Middle frontal gyrus (tissue), 1 donor: ENCODE measurements around the gene TOR2A.
"Not testable (repeated sequence)": the region's sequence is repeated elsewhere in the genome, so short reads cannot be mapped to it uniquely, and the experiment has no call there.

Experiments
- DNase-seq: peaks from one replicate; pipeline ENCODE4 v3.0.0-alpha.2; 2015; ENCODE audit warnings: low spot score; ENCODE audit errors: extremely low spot score

Gene TOR2A

DNA sequence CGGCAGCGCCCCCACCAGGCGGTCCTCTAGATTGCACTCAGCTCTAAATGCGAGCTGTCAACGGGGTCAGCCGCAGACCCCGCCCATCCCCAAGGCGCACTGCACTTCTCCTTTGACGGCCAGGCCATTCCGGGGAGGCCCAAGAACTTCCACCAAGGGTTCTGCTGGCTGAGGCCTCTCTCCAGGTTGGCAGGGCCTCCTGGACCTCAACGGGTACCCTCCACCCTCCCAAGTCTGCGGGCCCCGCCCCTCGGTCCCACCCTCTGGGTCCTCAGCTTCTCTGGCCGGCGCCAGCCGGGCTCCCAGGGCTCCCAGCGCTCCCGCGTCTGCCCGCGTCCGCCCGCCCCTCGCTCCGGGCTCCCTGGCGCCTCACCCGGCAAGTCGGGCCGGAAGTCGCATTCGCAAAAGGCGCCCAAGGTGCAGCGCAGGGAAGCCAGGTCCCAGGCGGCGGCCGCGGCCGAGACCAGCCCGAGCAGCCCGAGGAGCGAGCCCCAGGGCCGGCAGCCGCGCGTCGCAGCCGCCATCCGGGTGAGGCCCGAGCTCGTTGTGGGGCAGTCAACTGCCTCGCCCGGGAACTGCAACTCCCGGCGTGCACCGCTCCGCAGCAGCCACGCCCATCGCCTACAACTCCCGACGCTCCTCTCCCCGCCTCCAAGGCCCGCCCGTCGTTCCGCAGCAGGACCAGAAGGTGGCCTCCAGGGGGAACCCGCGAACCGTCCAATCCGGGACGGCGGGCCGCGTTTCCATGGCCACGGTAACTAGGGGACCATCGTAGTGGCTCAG is at the start of gene TOR2A:
Gene TOR2A (minus strand): TSS at position 548 of the 783 bp plus-strand sequence. CDS start 24 bp downstream, at position 524.
- DNase-seq: peak; percentile 96

DNA sequence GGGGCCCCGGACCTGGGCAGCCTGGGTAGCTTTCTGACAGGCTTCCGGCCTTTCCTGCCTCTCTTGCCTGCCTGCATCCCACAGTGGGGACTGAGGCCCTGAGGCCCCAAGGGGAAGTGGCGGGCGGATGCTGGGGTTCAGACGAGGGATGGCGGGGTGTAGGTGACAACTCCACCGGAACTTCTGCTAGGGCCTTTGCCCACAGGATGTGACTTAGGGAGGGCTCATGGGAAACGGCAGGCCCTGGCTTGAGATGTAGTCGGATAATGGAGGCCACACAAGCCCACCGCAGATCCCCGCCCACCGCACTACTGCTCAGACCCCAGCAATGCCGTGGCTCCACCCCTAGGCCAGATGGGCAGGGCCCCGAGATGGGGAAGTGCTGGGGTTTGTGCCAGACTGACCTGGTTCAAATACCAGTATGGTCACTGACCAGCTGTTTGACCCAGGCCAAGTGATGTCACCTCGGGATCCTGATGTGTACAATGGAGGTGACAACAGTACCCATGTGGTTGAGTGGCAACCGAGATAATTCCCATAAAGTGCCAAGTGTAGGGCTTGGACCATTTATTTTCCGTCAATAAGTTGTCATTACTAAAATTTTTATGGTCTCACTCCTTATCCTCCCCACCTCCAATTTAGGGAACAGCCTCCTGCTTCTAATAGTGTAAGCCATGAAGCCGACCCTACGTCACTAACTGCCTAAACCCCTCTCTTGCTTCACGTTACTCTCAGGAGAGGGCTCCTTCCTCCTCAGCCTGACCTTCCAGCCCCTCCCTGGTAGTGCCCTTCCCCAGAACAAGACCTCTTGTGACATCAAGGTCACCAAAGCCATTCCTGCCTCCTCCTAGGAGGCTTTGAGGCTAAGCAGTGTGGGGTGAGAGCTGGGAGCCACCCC is 48.3 kb upstream of the TOR2A start:
- no peak for DNase-seq

GRCh38 chr9:127781806-127782205 is 46.7 kb upstream of the TOR2A start:
- DNase-seq: no peak

DNA sequence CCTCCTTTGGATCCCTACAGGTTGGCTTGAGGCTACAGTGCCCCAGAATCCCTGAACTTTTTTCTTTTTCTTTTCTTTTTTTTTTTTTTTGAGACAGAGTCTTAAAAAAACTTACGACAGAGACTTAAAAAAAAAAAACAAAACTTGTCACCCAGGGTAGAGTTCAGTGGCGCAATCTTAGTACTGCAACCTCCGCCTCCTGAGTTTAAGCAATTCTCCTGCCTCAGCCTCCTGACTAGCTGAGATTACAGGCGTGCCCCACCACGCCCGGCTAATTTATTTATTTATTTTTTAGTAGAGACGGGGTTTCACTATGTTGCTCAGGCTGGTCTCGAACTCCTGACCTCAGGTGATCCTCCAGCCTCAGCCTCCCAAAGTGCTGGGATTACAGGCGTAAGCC is 45.8 kb upstream of the TOR2A start:
- DNase-seq: not testable (repeated sequence)

DNA sequence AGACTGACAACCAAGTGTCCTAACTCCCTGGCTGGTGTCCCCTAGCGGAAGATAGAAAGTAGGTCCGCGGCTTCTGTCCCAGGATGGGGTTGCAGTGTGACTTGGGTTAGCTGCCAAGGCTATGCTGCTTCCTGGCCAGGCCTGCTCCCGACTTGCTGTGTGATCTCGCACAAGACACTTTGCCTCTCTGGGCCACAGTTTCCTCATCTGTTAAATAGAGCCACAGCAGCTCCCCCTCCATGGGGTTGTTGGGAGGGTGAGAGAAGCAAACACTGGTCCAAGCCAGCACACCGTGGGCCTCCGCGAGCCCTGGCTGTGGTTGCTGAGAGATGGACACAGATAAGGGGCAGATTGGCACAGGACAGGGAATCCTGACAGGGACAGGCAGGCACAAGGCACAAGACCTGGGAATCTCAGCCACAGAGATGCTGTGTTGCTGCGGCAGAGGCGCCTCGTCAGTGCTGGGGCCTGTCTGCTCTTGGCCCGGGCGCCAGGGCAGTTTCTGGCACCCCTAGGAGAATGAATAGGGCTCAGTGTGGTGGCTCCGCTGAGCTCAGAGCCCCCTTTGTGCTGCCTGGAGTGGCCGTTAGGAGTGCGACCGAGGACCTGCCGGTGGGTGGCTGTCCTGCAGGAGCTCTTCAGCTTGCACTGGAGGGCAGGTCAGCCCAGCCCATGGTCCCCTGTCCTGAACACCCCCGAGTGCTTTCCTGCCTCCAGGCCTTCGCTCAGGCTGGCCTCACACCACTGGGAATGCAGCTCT is 45.2 kb upstream of the TOR2A start:
- DNase-seq: no peak

GRCh38 chr9:127779136-127779981 is 44.3 kb upstream of the TOR2A start:
- DNase-seq: no peak

DNA sequence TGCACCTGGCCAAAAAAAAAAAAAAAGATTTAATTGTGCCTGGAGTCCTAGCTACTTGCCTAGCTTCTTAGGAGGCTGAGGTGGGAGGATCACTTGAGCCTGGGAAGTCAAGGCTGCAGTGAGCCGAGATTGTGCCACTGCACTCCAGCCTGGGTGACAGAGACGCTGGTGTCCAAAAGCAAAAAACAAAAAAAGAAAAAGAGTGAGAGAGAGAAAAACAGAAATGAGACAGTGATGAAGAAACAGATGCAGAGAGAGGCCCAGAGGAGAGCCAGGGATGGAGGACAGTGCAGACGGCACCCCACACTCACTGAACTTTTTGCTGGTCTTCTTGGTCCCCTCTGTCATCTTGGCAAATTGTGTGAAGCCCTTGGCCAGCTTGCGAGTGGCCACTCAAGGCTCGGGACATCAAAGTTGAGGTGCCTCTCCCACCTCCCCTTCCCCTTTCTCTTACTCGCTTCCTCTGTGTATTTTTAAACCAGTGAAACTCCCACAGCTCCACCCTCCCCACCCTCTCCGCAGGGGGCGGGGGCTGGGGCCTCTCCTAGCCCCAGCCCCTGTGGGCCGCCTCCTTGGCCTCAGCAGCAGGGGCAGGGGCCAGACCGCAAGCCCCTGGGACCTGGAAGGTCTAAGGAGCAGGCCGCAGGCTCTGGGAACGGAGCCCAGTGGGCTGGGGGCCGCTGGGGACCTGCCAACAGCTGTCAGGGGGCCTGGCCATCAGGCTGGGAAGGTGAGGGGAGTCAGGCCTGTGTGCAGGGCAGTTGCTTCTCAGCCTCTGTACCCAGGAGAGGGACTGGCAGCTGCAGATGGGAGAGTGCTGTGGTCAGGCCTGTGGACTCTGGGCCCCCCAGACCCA is 43.4 kb upstream of the TOR2A start, which contains the start of gene SH2D3C:
Gene SH2D3C (minus strand): TSS at position 387 of the 856 bp plus-strand sequence. CDS start 39 bp downstream, at position 348.
- no peak for DNase-seq

DNA sequence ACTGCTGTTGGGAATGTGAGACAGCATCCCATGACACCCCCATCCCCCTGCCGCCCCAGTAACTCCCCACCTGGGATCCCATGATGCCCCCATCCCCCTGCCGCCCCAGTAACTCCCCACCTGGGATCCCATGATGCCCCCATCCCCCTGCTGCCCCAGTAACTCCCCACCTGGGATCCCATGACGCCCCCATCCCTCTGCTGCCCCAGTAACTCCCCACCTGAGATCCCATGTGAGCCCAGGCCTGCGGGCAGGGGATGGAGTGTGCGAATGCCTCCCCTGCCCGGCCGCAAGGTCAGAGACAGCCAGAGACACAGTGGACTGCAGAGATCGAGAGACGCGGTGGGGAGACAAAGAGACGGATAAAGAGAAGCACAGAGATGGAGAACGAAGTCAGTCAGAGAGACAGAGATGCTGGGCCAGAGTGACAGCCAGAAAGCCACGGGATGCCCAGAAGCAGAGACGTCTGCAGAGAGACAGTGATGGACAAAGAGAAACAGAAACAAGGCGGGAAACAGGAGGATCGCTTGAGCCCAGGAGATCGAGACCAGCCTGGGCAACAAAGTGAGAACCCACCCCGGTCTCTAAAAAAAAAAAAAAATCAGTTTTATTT is 42.4 kb upstream of the TOR2A start:
- no peak for DNase-seq

GRCh38 chr9:127776924-127777289 is 41.8 kb upstream of the TOR2A start:
- DNase-seq: no peak

DNA sequence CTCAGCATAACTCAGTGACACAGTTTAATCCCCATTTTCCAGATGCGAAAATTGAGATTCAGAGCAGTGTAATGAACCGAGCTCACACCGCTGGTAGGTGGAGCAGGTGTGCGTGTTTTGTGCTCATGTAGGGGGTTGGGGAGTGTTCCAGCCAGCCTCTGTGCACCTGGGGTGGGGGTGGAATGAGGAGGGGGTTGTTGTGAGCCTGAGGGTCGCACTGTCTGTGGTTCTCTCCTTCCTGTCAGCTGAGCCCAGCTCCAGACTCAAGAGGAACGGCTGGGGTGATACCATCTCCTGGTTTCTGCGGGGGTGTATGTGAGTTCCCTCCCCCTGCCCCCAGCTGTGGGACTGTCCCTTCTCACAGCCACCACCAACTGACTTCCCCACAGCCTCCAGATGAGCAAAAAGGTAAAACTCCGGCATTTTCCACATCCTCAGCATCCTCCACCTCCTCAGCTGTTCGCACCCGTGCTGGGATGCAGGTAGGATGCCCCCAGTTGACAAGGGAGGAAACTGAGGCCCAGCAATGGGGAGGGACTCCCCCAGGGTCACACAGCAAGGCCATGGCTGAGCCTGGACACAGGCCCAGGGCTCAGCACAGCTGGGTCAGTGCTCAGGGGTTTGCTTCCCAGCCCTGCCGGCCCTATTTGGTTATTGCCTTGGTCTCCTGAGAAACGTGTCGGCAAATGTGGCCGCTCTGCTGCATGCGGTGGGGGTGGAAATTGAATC is 41.3 kb upstream of the TOR2A start:
- no peak for DNase-seq

DNA sequence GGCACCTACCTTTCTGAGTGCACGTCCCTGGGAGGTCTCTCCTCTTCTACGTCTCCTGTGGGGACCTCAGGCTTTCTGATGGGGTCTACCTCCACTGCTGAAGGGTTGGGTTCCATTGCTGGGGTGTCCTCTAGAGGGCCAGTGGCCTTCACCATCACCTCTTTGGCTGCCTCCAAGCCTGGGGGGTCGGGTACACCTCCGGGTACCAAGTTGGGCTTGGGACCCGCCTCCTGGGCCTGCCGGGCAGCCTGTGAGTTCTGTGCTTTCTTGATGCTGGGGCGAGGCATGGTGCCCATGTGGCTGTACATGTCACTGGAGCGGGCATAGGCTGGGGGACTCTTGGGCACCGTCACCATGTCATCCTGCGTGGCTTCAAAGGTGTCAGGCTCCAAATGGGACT is 38.9 kb upstream of the TOR2A start:
- no peak for DNase-seq

GRCh38 chr9:127773272-127773671 is 38.2 kb upstream of the TOR2A start:
- no peak for DNase-seq

DNA sequence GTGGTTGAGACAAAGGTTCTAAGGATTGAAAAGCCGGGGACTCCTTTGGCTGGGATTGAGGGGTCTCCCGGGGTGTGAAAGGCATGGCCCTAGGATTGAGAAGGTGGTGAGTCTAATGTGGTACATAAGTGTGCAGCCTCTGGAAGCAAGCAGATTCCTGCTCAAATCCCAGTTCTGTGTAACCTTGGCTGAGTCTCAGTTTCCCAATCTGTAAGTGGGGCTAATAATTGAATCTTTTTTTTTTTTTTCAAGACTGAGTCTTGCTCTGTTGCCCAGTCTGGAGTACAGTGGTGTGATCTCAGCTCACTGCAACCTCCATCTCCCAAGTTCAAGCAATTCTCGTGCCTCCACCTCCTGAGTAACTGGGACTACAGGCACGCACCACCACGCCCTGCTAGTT is 37.5 kb upstream of the TOR2A start:
- no peak for DNase-seq

DNA sequence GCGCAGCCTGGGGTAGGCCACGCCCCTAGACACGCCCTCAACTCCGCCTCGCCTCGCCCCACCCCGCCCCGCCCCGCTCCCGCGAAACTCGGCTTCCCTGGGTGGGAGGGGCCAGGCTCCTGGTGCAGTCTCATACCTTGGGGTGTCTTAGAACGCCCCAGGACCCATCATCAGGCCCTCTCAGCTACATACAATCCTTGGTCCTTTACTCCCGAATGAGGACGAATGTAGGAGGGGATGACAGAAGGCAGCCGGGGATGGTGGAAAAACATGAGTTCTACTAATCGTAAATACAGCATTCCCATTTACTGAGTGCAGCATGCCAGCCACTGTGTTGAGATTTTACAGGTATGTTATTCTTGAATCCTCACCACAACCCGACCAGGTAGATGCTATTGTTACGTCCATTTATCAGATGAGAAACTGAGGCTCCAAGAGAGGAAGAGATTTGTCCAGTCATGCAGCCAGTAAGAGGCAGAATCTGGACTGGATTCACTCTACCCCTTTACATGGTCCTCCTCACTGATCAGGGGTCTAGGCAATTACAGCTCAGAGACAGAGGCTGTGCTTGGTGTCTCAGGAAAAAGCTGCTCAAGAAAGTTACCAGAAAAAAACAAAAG is 36.6 kb upstream of the TOR2A start:
- DNase-seq: no peak

DNA sequence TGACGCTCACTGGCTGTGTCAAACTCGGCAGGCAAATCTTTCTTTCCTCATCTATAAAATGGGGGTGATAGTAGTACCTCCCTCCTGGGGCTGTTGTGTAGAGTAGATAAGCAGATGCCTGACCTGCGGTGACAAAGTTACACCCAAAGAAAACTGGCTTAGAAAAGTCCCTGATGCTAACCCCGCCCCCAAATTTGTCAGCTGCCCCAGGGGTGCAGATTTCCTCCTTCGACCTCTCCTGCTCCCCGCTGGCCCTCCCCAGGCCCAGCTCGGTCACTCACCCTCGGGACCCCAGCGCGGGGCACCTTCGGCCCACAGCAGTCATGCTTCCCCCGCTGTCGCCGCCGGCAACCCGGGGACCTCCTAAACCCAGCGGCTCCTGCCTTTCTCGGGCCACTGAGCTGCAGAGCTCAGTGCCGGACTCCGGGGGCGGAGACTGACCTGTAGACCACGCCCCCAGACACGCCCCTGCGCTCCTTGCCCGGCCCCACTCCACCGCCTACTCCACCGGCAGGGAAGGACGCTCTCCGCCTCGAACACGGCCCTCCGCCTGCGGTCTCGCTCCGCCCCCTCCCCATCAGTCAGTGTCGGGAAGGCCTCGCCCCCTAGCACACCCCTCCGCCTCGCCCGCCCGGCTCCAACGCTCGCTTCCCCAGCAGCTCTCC is 35.9 kb upstream of the TOR2A start:
- peak; percentile 79 for DNase-seq

- DNase-seq: no peak
These were observed 35.5 kb upstream of the TOR2A start for GRCh38 chr9:127770583-127770904.

GRCh38 chr9:127769929-127770582 is 35.0 kb upstream of the TOR2A start:
- DNase-seq: no peak
